HG02885 (cell line): ENCODE data around the gene NARS2.
A peak's percentile ranks its signal among the peaks of the same experiment; 100 is the strongest.

Experiments
- ATAC-seq: cut with Tn5 transposase; IDR thresholded peaks from one replicate; pipeline ENCODE4 v1.9.1; 2021; ENCODE audit warnings: mild to moderate bottlenecking; ENCODE audit not compliant: unreplicated experiment, poor library complexity

NARS2 gene

GRCh38 chr11:78453140-78453935 is 121.3 kb downstream of the NARS2 start:
- ATAC-seq = peak; percentile 81

DNA sequence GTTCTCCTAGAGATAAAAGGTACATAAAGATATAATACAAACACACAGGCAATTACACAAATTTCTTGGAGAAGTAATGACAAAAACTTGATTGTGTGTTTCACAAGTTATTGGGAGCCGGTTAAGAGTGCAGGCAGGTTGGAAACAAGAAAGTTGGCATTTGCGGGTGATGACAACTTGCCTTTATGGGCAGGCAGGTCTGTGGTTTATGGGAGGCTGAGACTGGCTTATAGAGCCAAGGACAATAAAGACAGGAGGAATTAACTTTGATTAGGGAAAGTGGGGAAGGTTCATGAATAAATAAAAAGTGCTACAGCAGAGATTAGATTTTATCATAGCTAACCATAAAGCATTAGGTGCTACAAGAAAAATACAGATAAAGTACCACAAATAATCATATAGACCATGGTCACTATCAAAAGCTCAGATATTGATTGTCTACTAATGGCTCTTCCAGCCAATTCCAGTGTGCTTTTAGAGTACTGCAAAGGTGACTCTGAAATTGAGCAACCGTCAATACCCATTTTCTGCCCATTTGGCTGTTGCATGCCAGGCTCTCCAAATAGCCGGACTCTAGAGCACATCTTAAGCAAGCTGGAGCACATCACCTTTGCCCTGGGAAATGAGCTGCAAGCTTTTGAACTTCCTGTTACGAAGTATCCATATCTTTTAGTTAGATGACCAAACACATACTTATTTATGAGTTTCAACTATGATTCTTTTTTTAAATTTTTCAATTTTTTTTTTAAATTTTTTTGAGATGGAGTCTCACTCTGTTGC is 123.1 kb downstream of the NARS2 start:
- no peak for ATAC-seq

DNA sequence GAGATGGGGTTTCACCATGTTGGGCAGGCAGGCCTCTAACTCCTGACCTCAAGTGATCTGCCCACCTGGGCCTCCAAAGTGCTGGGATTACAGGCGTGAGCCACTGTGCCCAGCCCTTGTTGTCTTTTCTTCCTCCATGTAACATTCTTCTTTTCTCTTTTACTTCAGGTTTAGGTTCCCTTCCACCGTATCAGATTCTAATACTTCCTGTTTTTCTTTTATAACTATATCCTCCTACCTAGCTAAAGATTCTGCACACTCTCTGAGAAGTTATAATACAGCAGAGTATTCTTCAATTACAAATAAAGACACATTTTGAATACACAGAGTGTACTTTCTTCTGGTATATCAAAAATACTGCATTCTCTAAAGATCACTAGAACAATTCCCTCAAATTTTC is 123.8 kb downstream of the NARS2 start:
- no peak for ATAC-seq

DNA sequence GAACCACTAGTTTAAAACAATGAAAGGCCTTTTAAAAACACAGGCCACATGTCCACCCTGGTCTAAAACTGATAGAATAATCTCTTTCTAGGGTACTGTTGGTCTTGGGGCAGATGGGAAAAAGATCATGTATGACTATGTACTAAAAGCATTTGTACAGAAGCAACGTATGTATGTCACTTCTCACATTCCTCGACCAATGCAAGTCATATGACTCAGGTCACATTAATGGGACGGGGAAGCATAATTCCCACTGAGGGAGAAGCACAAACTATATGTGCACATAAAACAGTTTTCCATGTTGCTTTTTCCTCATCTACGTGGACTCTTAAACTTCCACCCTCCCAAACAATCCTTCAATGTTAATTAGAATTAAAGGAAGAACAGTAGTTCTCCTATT is 124.8 kb downstream of the NARS2 start:
- no peak for ATAC-seq

DNA sequence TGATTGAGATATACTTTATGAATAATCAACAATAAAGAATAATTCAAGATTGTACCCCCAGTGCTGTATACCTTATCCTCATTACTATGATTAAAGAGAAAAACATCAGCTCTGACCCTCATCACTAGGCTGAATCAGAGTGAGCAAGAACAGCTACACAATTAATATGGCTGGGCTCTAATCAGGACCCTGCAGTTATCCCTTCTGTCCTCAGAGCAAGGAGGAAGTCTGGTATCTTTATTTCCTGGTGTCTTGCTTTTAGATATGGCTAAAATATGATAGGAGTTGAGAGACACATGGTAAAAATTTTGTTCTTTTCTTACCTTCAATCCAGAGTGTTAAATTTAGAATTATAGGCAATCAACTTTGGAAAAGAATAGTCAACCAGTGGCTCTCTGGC is 128.5 kb downstream of the NARS2 start:
- no peak for ATAC-seq

DNA sequence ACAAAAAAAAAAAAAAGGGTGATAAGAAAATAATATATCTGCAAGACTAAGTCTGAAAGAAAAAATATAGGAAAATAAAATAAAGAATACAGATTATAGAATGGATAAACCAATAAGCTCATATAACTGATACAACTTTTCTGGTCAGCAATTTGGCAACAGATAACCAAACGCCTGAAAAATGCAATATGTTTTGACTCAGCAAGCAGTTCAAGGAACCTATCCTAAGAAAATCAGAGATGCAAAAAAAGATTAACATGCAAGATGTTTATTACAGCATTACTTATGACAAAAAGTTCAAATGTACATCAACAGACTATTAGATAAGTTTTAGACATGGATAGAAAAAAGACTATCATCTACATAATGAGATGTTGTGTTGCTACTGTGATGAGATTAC is 129.9 kb downstream of the NARS2 start:
- ATAC-seq = no peak

DNA sequence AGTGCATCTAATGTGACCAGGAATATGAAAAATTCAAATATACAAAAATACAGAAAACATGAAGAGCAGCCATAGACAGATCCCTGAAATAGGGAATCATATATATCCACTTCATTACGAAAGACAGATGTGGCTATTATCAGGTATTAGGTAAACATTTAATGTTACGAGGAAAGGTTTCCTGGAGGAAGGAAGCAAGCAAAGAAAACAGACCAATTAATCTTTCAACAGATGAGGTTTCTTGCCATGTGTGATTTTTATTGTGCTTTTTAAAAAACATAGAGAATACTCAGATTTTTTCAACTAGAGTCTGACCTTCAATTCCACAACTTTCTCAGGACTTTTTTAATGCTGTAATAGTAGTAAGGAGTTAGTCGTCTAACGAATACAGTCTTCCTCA is 132.7 kb downstream of the NARS2 start:
- ATAC-seq = no peak

- peak; percentile 87 for ATAC-seq
Observed at GRCh38 chr11:78438298-78438975, 136.2 kb downstream of the NARS2 start.

GRCh38 chr11:78432956-78433355 is 141.7 kb downstream of the NARS2 start:
- ATAC-seq = no peak

- no peak for ATAC-seq
Observed at GRCh38 chr11:78432058-78432515, 142.6 kb downstream of the NARS2 start.

DNA sequence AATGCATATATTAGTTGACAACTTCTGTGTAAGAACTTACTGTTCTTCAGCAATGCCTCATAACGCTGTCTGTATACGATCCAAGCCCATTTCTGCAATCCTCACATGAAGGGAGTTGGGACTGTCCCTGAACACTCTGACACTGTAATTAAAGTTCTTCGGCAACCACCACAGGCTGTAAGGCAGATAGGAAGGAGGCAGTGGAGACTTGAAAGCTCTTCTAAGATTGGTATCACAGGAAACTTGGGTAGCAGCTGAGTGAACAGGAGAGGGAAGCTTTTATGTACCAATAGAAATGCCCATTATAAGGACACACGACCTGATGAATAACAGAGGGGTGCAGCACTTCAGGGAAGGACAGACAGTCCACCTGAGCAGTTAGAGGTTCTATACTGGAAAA is 145.0 kb downstream of the NARS2 start:
- ATAC-seq = no peak

GRCh38 chr11:78429209-78429608 is 145.5 kb downstream of the NARS2 start:
- no peak for ATAC-seq

DNA sequence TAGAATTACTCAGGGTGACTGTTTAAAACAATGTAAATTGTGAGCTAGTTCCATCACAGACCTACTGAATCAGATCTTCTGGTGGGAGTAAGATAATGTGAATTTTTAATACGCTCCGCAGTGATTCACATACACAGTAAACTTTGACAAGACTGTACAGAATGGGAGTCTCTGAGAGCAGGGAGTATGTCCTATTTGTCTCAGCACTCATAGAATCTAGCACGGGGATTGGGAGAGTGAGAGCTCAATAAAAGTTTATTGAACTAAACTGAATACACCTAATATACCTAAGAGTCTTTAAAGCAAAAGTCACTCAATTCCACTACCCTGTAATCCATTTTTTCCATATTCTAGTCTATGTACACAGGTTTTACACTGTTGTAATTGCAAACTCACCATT is 145.9 kb downstream of the NARS2 start:
- no peak for ATAC-seq

DNA sequence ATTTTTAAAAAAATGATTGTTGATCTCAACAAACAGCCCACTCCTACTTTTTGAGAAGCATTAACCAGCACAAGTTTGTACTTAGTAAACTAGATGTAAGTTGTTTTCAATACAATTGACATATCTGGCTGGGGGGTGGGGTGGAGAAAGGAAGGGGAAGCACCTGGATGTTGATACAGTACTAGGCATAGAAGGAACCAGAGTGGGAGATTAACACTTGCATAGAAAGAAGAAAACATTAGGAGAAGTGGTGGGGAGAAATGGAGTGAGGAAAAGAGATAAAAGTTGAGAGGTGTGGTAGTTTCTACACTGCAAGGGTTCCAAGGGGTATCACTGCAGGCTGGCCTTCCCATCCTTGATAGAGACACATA is 146.4 kb downstream of the NARS2 start:
- ATAC-seq = no peak

DNA sequence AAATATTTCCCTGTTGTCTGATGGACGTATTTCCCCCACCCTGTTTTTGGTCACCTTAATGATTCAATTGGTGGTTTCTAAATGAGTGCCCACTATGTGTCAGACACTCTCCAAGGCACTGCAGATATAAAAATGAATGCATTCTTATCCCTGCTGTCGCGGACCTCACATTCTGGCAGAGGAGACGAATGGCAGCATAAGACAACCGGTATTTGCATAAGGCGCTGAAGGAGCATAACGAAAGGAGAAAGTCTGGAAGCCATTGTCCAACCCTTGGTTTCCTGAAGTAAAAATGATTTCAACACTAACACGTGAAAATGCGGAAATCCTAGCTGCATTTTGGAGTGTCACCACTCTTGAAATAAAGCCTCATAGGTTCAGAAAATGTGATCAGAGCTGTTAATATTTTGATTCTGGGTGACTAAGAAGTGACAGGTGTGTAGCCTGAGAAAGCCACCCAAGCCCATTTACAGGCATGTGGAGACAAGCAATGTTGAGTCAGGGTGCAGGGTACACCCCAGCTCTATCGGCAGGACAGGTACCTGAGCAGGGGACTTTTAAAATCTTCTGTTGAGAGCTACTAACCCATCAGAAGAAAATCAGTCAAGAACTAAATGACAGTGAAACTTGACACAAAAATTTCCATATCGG is 146.9 kb downstream of the NARS2 start:
- ATAC-seq = peak; percentile 59

DNA sequence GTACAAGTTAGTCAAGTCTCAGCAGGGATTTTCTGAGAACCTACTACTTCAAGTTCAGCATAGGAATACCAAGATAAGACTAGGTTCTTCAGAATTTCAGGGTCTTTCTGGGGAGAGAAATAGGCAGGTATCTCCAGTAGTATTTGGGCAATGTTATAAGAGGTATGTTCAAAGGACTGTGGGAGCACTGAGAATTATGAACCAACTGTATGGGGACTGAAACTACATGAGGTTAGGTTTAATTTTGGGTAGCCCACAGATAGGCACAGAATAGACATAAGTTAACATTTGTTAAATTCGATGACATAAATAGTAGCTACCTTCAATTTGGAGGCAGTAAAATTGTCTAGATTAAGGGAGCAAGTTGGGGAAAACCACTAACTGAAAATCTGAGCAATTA is 147.8 kb downstream of the NARS2 start:
- peak; percentile 40 for ATAC-seq

- ATAC-seq = no peak
Observed at GRCh38 chr11:78425399-78426070, 149.1 kb downstream of the NARS2 start.

GRCh38 chr11:78424334-78425270 is 150.1 kb downstream of the NARS2 start:
- ATAC-seq = peak; percentile 33

DNA sequence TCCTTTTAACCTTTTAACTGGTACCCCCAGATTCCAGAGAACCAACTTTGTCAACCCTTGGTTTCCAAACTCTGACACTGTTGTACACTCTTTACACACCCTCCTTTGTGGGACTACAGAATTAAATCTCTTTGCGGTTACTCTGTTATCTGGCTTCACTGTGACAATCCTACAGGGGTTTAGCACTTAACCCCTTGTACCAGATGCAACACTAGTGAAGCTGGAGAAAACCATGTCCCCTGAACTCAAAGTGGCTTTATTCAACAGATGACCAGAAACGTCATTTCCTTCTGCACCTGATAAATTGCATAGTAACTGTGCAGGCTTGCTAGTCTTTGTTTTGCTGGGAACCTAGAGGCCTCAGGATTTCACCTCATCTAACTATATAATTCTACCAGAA is 151.4 kb downstream of the NARS2 start:
- no peak for ATAC-seq
